Measurements from ENCODE around the gene COL4A2. TPM values are rescaled to one million over a fixed set of nuclear protein-coding genes. Genes with fewer than 3 reads are reported as not detected.

The COL4A2 gene
- total RNA-seq, 1 experiment from 2014 or later = 1.6 TPM

DNA sequence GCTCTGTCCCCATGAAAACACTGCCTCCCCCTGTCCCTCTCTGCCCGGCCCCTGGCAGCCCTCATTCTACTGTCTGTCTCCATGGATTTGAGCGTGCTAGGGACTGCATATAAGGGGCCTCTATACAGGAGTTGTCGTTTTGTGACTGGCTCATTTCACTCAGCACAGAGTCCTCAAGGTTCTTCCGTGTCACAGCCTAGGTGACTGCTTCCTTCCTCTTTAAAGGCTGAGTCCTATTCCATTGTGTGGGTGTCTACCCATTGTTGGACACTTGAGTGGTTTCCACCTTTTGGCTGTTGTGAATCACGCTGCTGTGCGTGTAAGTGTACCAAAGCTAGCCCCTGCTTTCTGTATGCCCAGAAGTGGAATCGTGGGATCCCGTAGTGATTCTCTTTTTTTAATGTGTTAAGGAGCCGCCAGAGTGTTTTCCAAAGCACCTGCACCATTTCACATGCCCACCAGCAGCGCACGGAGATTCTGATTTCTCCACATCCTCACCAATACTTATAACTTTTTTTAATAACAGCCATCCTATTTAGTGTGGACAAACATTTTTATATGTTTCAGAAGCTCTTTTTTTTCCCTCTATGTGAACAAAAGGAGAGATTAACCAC is 116.7 kb downstream of the COL4A2 start:
- no peaks in the 10 kb centered on the region for H3K4me1 ChIP-seq (ENCODE audit: control insufficient read depth in 1 of 2, insufficient read depth in 2 of 2, low read length in 2 of 2)
- H3K9me2 ChIP-seq (ENCODE audit: insufficient read depth) = no peaks in the 10 kb centered on the region
- no peak overlapping the region for H2AFZ ChIP-seq (ENCODE audit: low read depth, low read length, poor library complexity, severe bottlenecking)
- no peak overlapping the region for H3K9ac ChIP-seq (ENCODE audit: low read length)
- ChIA-PET CTCF (no interaction called here), POLR2A (no interaction called here), RAD21 (ENCODE audit: low non-redundant PET in 1 of 2, low total read pairs in 2 of 2, uncharacterized antibody in 2 of 2, unreplicated experiment in 2 of 2) (no interaction called here)
- no peak overlapping the region for H3K4me2 ChIP-seq (ENCODE audit: low read length)
- no peak for ATAC-seq
- no peaks in the 10 kb centered on the region for H3K36me3 ChIP-seq (ENCODE audit: control insufficient read depth in 1 of 2, insufficient read depth in 2 of 2, low read length in 2 of 2)
- no peak for DNase-seq (ENCODE audit: low read depth, low spot score)
- intact Hi-C loops (cut with micrococcal nuclease) = no loop called here
- H3K79me2 ChIP-seq (ENCODE audit: insufficient read depth, low read length) = no peaks in the 10 kb centered on the region
- no peaks in the 10 kb centered on the region for H4K20me1 ChIP-seq (ENCODE audit: insufficient read depth)
- no peaks in the 10 kb centered on the region for H3K9me3 ChIP-seq (ENCODE audit: control insufficient read depth in 1 of 2, insufficient read depth in 1 of 2, low read depth in 1 of 2, low read length in 2 of 2)
- no peak overlapping the region for H3K4me3 ChIP-seq (replicated peaks in 1 of 2; ENCODE audit: low read depth in 1 of 2, low read length in 2 of 2)
- no peaks in the 10 kb centered on the region for H3K27me3 ChIP-seq (ENCODE audit: insufficient read depth, low read length)
- no TSS peak for BruUV-seq (replicated peaks)
- H3K27ac ChIP-seq (ENCODE audit: low read depth, low read length) = no peak overlapping the region
- TF ChIP-seq CBX3 (IDR thresholded peaks at IDR 0.05; ENCODE audit: low read depth) (no peak), EZH2 (IDR thresholded peaks at IDR 0.05) (no peak), POLR2A (IDR thresholded peaks at IDR 0.05; ENCODE audit: borderline replicate concordance, extremely low read depth, insufficient read depth, insufficient read length) (no peak), SP1 (IDR thresholded peaks at IDR 0.05; ENCODE audit: low read depth) (no peak), SRF (IDR thresholded peaks at IDR 0.05; ENCODE audit: low read depth) (no peak), EGR1 (IDR thresholded peaks at IDR 0.05; ENCODE audit: low read depth) (no peak), SIN3A (IDR thresholded peaks at IDR 0.05; ENCODE audit: low read depth) (no peak), ZNF274 (IDR thresholded peaks at IDR 0.05; ENCODE audit: low read depth, low read length) (no peak), ELF1 (IDR thresholded peaks at IDR 0.05; ENCODE audit: borderline replicate concordance, low read depth) (no peak), JUND (IDR thresholded peaks at IDR 0.05) (no peak)
- TF ChIP-seq, protein P1, sequence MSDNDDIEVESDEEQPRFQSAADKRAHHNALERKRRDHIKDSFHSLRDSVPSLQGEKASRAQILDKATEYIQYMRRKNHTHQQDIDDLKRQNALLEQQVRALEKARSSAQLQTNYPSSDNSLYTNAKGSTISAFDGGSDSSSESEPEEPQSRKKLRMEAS (IDR thresholded peaks at IDR 0.05) = no peak

GRCh38 chr13:110424569-110425443 is 117.7 kb downstream of the COL4A2 start:
- H3K79me2 ChIP-seq (ENCODE audit: insufficient read depth, low read length) = no peaks in the 10 kb centered on the region
- BruUV-seq (replicated peaks) = no TSS peak
- H2AFZ ChIP-seq (ENCODE audit: low read depth, low read length, poor library complexity, severe bottlenecking) = no peak overlapping the region
- ATAC-seq (no peak), DNase-seq (ENCODE audit: low read depth, low spot score) (no peak)
- no peaks in the 10 kb centered on the region for H3K4me1 ChIP-seq (ENCODE audit: control insufficient read depth in 1 of 2, insufficient read depth in 2 of 2, low read length in 2 of 2)
- no peaks in the 10 kb centered on the region for H3K36me3 ChIP-seq (ENCODE audit: control insufficient read depth in 1 of 2, insufficient read depth in 2 of 2, low read length in 2 of 2)
- H3K27me3 ChIP-seq (ENCODE audit: insufficient read depth, low read length) = no peaks in the 10 kb centered on the region
- H4K20me1 ChIP-seq (ENCODE audit: insufficient read depth) = no peaks in the 10 kb centered on the region
- H3K9me2 ChIP-seq (ENCODE audit: insufficient read depth) = no peaks in the 10 kb centered on the region
- intact Hi-C loops (cut with micrococcal nuclease) = no loop called here
- CTCF ChIA-PET = no interaction called here
- no peak overlapping the region for H3K4me2 ChIP-seq (ENCODE audit: low read length)
- H3K4me3 ChIP-seq (replicated peaks in 1 of 2; ENCODE audit: low read depth in 1 of 2, low read length in 2 of 2) = no peak overlapping the region
- POLR2A ChIA-PET = no interaction called here
- H3K9ac ChIP-seq (ENCODE audit: low read length) = no peak overlapping the region
- RAD21 ChIA-PET (ENCODE audit: low non-redundant PET in 1 of 2, low total read pairs in 2 of 2, uncharacterized antibody in 2 of 2, unreplicated experiment in 2 of 2) = no interaction called here
- H3K9me3 ChIP-seq (ENCODE audit: control insufficient read depth in 1 of 2, insufficient read depth in 1 of 2, low read depth in 1 of 2, low read length in 2 of 2) = no peaks in the 10 kb centered on the region
- H3K27ac ChIP-seq (ENCODE audit: low read depth, low read length) = no peak overlapping the region
- TF ChIP-seq POLR2AphosphoS5 (IDR thresholded peaks at IDR 0.05; ENCODE audit: low read depth, low read length) (no peak), CEBPB (IDR thresholded peaks at IDR 0.05; ENCODE audit: low read depth) (no peak), EZH2phosphoT487 (IDR thresholded peaks at IDR 0.05; ENCODE audit: borderline replicate concordance) (no peak), POLR2A (IDR thresholded peaks at IDR 0.05; ENCODE audit: borderline replicate concordance, extremely low read depth, insufficient read depth, insufficient read length) (no peak), ZFX (IDR thresholded peaks at IDR 0.05) (no peak), ELF1 (IDR thresholded peaks at IDR 0.05; ENCODE audit: borderline replicate concordance, low read depth) (no peak), YY1 (IDR thresholded peaks at IDR 0.05; ENCODE audit: extremely low read depth, insufficient replicate concordance, low read depth, low read length) (no peak)
- TF ChIP-seq, protein P2, sequence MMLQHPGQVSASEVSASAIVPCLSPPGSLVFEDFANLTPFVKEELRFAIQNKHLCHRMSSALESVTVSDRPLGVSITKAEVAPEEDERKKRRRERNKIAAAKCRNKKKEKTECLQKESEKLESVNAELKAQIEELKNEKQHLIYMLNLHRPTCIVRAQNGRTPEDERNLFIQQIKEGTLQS (IDR thresholded peaks at IDR 0.05) = no peak
- TF ChIP-seq, protein P3, sequence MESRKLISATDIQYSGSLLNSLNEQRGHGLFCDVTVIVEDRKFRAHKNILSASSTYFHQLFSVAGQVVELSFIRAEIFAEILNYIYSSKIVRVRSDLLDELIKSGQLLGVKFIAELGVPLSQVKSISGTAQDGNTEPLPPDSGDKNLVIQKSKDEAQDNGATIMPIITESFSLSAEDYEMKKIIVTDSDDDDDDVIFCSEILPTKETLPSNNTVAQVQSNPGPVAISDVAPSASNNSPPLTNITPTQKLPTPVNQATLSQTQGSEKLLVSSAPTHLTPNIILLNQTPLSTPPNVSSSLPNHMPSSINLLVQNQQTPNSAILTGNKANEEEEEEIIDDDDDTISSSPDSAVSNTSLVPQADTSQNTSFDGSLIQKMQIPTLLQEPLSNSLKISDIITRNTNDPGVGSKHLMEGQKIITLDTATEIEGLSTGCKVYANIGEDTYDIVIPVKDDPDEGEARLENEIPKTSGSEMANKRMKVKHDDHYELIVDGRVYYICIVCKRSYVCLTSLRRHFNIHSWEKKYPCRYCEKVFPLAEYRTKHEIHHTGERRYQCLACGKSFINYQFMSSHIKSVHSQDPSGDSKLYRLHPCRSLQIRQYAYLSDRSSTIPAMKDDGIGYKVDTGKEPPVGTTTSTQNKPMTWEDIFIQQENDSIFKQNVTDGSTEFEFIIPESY (IDR thresholded peaks at IDR 0.05; ENCODE audit: extremely low read depth, insufficient replicate concordance, low read length) = no peak
